Measurements from ENCODE around the gene MUC4. TPM values are rescaled to one million over a fixed set of nuclear protein-coding genes. Genes with fewer than 3 reads are reported as not detected.

Gene MUC4
- total and polyA plus RNA-seq, 2 of the 4 experiments (the other 2 are of a cell fraction), result not detected

GRCh38 chr3:195709676-195710085, 102.0 kb downstream of the MUC4 start:
- ATAC-seq (ENCODE audit: low read depth) (no peak), DNase-seq (no peak)
- H2AK9ac ChIP-seq (replicated peaks; ENCODE audit: low read depth, low read length, poor library complexity), result no peak overlapping the region
- H3K23ac ChIP-seq (ENCODE audit: low read depth, low read length), result no peak overlapping the region
- H4K5ac ChIP-seq (ENCODE audit: low read depth, low read length), result no peak overlapping the region
- peaks cover 7% of the 10 kb centered on the region; the same call in 1 of the 2 replicates for H3K27me3 ChIP-seq (ENCODE audit: control insufficient read depth, insufficient read depth, low read length)
- no peak overlapping the region for H3K14ac ChIP-seq (replicated peaks; ENCODE audit: low read depth, low read length)
- no peak overlapping the region for H3K4ac ChIP-seq (ENCODE audit: low read depth, low read length)
- H2AK5ac ChIP-seq (ENCODE audit: low read depth, low read length), result no peak overlapping the region
- H3K9me3 ChIP-seq (ENCODE audit: control insufficient read depth, insufficient read depth, low read length), result 0 out of 2 replicates have a peak, but pooled peaks cover 2% of the 10 kb centered on the region
- no peak overlapping the region for H3K9ac ChIP-seq (ENCODE audit: low read depth, low read length)
- no peak overlapping the region for H2BK120ac ChIP-seq (ENCODE audit: low read depth, low read length)
- dilution Hi-C loops (cut with HindIII; ENCODE audit: low sequenced_read_pairs, unreplicated experiment), result no loop called here
- CTCF ChIA-PET, result no interaction called here
- no peak overlapping the region for H3K4me3 ChIP-seq (ENCODE audit: insufficient read depth, low read depth, low read length)
- H3K18ac ChIP-seq (ENCODE audit: low read depth, low read length), result no peak overlapping the region
- no peaks in the 10 kb centered on the region for H3K79me1 ChIP-seq (ENCODE audit: low read depth in 1 of 2, low read length in 2 of 2)
- no peak overlapping the region for H2BK20ac ChIP-seq (ENCODE audit: low read depth, low read length)
- no peak overlapping the region for H3K4me2 ChIP-seq (ENCODE audit: low read depth, low read length)
- POLR2A ChIA-PET (ENCODE audit: unreplicated experiment), result no interaction called here
- no TSS peak for BruUV-seq (replicated peaks)
- H2AFZ ChIP-seq (replicated peaks; ENCODE audit: low read length, poor library complexity), result no peak overlapping the region
- H3K56ac ChIP-seq (ENCODE audit: extremely low read depth, insufficient read depth, low read length), result no peak overlapping the region
- peaks cover 2% of the 10 kb centered on the region; the same call in 1 of the 2 replicates for H3K4me1 ChIP-seq (ENCODE audit: control insufficient read depth, insufficient read depth, low read length)
- no peak overlapping the region for H2BK15ac ChIP-seq (ENCODE audit: low read depth, low read length)
- in situ Hi-C loops (cut with MboI; ENCODE audit: low sequenced_read_pairs), result no loop called here
- H3K27ac ChIP-seq (ENCODE audit: insufficient read depth, low read length), result no peak overlapping the region
- H4K20me1 ChIP-seq (ENCODE audit: insufficient read depth, low read length), result no peaks in the 10 kb centered on the region
- H4K8ac ChIP-seq (ENCODE audit: low read depth in 2 of 2, low read length in 2 of 2), result no peak overlapping the region
- H2BK5ac ChIP-seq (ENCODE audit: low read depth, low read length, poor library complexity, severe bottlenecking), result no peak overlapping the region
- peaks cover 6% of the 10 kb centered on the region for H3K9me1 ChIP-seq (ENCODE audit: insufficient read depth, low read length)
- no peaks in the 10 kb centered on the region for H3K36me3 ChIP-seq (ENCODE audit: control insufficient read depth, insufficient read depth, low read length)
- H4K91ac ChIP-seq (ENCODE audit: insufficient read depth, low read depth, low read length), result no peak overlapping the region
- no peak for TF ChIP-seq MAFK (IDR thresholded peaks at IDR 0.05; ENCODE audit: low read depth, low read length)
- no peak for TF ChIP-seq USF2 (IDR thresholded peaks at IDR 0.05; ENCODE audit: low read depth, low read length)
- TF ChIP-seq POLR2A (IDR thresholded peaks at IDR 0.05; ENCODE audit: low read depth, low read length), result no peak
- no peak for TF ChIP-seq CEBPB (IDR thresholded peaks at IDR 0.05; ENCODE audit: low read depth, low read length)
- TF ChIP-seq MAZ (IDR thresholded peaks at IDR 0.05; ENCODE audit: borderline replicate concordance, low read depth, low read length), result no peak
- TF ChIP-seq RFX5 (IDR thresholded peaks at IDR 0.05; ENCODE audit: low read depth, low read length), result no peak
- no peak for TF ChIP-seq ELK1 (IDR thresholded peaks at IDR 0.05; ENCODE audit: borderline replicate concordance, low read depth, low read length)
- TF ChIP-seq SMC3 (IDR thresholded peaks at IDR 0.05; ENCODE audit: low read depth, low read length), result no peak
- TF ChIP-seq CHD1 (IDR thresholded peaks at IDR 0.05; ENCODE audit: low read depth, low read length), result no peak
- no peak for TF ChIP-seq RAD21 (IDR thresholded peaks at IDR 0.05; ENCODE audit: low read length)
- WGBS, 2 experiments (ENCODE audit: extremely low coverage in 2 of 2, insufficient read length in 1 of 2), result 97% methylated on average over 3 of the region's 6 CpGs; no CpG with 5 or more reads in 1 of the 2 experiments
- intact Hi-C loops (cut with micrococcal nuclease), result no loop called here

All from IMR-90 (cell line).